ENCODE measurements around the gene MRPS15.

Gene MRPS15

GRCh38 chr1:36464605-36465393 is 615 bp upstream of the MRPS15 start:
- DNase-seq (ENCODE audit: extremely low spot score, insufficient read length, low read depth) (no peak), FAIRE-seq (no peak)

GRCh38 chr1:36463463-36463802 is 751 bp downstream of the MRPS15 start:
- DNase-seq (ENCODE audit: extremely low spot score, insufficient read length, low read depth) = no peak

GRCh38 chr1:36458910-36459309 is 5.3 kb downstream of the MRPS15 start:
- no peak for FAIRE-seq
- DNase-seq (ENCODE audit: extremely low spot score, insufficient read length, low read depth) = no peak

More at GRCh38 chr1:36463463-36463802, 751 bp downstream of the MRPS15 start:
- peak; percentile 31 for FAIRE-seq

- DNase-seq (ENCODE audit: extremely low spot score, insufficient read length, low read depth) (no peak), FAIRE-seq (no peak)
Measured at GRCh38 chr1:36457691-36458090, 6.5 kb downstream of the MRPS15 start.

- FAIRE-seq = no peak
- no peak for DNase-seq (ENCODE audit: extremely low spot score, insufficient read length, low read depth)
Measured at GRCh38 chr1:36456391-36456928, 7.7 kb downstream of the MRPS15 start.

- FAIRE-seq (no peak), DNase-seq (ENCODE audit: extremely low spot score, insufficient read length, low read depth) (no peak)
Measured at GRCh38 chr1:36455386-36455785, 8.8 kb downstream of the MRPS15 start.

- FAIRE-seq = no peak
- no peak for DNase-seq (ENCODE audit: extremely low spot score, insufficient read length, low read depth)
Measured at GRCh38 chr1:36453600-36454388, 10.4 kb downstream of the MRPS15 start.

GRCh38 chr1:36453051-36453450 is 11.1 kb downstream of the MRPS15 start:
- DNase-seq (ENCODE audit: extremely low spot score, insufficient read length, low read depth) (no peak), FAIRE-seq (no peak)

GRCh38 chr1:36450919-36451305 is 13.3 kb downstream of the MRPS15 start:
- no peak for FAIRE-seq

GRCh38 chr1:36450270-36450918 is 13.8 kb downstream of the MRPS15 start, which contains the start of gene OSCP1:
OSCP1 (minus strand) TSS chr1:36450451; CDS start chr1:36450369, 82 bp downstream.
- DNase-seq (ENCODE audit: extremely low spot score, insufficient read length, low read depth) (peak; percentile 100), FAIRE-seq (peak; percentile 98)

More at GRCh38 chr1:36450919-36451305, 13.3 kb downstream of the MRPS15 start:
- DNase-seq (ENCODE audit: extremely low spot score, insufficient read length, low read depth) = no peak

- FAIRE-seq = no peak
- no peak for DNase-seq (ENCODE audit: extremely low spot score, insufficient read length, low read depth)
Measured at GRCh38 chr1:36448530-36449056, 15.6 kb downstream of the MRPS15 start.

- FAIRE-seq = no peak
- DNase-seq (ENCODE audit: extremely low spot score, insufficient read length, low read depth) = no peak
Measured at GRCh38 chr1:36447450-36447849, 16.7 kb downstream of the MRPS15 start.

- DNase-seq (ENCODE audit: extremely low spot score, insufficient read length, low read depth) (no peak), FAIRE-seq (no peak)
Measured at GRCh38 chr1:36446746-36447145, 17.4 kb downstream of the MRPS15 start.

GRCh38 chr1:36446271-36446670 is 17.9 kb downstream of the MRPS15 start:
- DNase-seq (ENCODE audit: extremely low spot score, insufficient read length, low read depth) (no peak), FAIRE-seq (no peak)

- no peak for FAIRE-seq
- DNase-seq (ENCODE audit: extremely low spot score, insufficient read length, low read depth) = no peak
Measured at GRCh38 chr1:36443297-36443696, 20.9 kb downstream of the MRPS15 start.

GRCh38 chr1:36442337-36442736 is 21.8 kb downstream of the MRPS15 start:
- FAIRE-seq (no peak), DNase-seq (ENCODE audit: extremely low spot score, insufficient read length, low read depth) (no peak)

GRCh38 chr1:36440646-36441045 is 23.5 kb downstream of the MRPS15 start:
- no peak for FAIRE-seq
- DNase-seq (ENCODE audit: extremely low spot score, insufficient read length, low read depth) = no peak

GRCh38 chr1:36440044-36440443 is 24.1 kb downstream of the MRPS15 start:
- FAIRE-seq = no peak
- no peak for DNase-seq (ENCODE audit: extremely low spot score, insufficient read length, low read depth)

GRCh38 chr1:36438715-36439114 is 25.5 kb downstream of the MRPS15 start:
- FAIRE-seq = no peak
- DNase-seq (ENCODE audit: extremely low spot score, insufficient read length, low read depth) = no peak

GRCh38 chr1:36436821-36437220 is 27.4 kb downstream of the MRPS15 start:
- no peak for FAIRE-seq

More at GRCh38 chr1:36436821-36437220, 27.4 kb downstream of the MRPS15 start:
- DNase-seq (ENCODE audit: extremely low spot score, insufficient read length, low read depth) = no peak
